ENCODE results near the gene ACOT13.
"Not testable (repeated sequence)": the region's sequence is repeated elsewhere in the genome, so short reads cannot be mapped to it uniquely, and the experiment has no call there.

The ACOT13 gene

GRCh38 chr6:24694198-24694597 is 27.3 kb downstream of the ACOT13 start:
- no peak for DNase-seq

- DNase-seq, result peak; percentile 1 to 29
These were observed 28.8 kb downstream of the ACOT13 start for GRCh38 chr6:24695635-24696034.

GRCh38 chr6:24696097-24696496 is 29.2 kb downstream of the ACOT13 start:
- no peak for DNase-seq

- no peak for DNase-seq
These were observed 32.9 kb downstream of the ACOT13 start for GRCh38 chr6:24699521-24700359.

GRCh38 chr6:24702720-24703282 is 35.9 kb downstream of the ACOT13 start:
- DNase-seq, result no peak

- DNase-seq, result no peak
These were observed 37.6 kb downstream of the ACOT13 start for GRCh38 chr6:24704468-24704867.

- no peak for DNase-seq
These were observed 41.7 kb downstream of the ACOT13 start for GRCh38 chr6:24708612-24709011.

- DNase-seq, result no peak
These were observed 42.3 kb downstream of the ACOT13 start for GRCh38 chr6:24709014-24709711.

GRCh38 chr6:24710519-24711303 is 43.8 kb downstream of the ACOT13 start:
- DNase-seq, result no peak

- not testable (repeated sequence) for DNase-seq
These were observed 49.8 kb downstream of the ACOT13 start for GRCh38 chr6:24716602-24717148.

GRCh38 chr6:24718449-24719124 is 51.7 kb downstream of the ACOT13 start:
- no peak for DNase-seq

GRCh38 chr6:24719125-24719971 is 52.5 kb downstream of the ACOT13 start, which contains the start of gene C6orf62:
Gene C6orf62 (minus strand): TSS chr6:24719154. CDS start chr6:24718668, 486 bp downstream.
- DNase-seq, result no peak

GRCh38 chr6:24720131-24720603 is 53.3 kb downstream of the ACOT13 start:
- DNase-seq, result peak in 1 of 2 donors; percentile 70

- peak; percentile 98 to 99 for DNase-seq
These were observed 54.0 kb downstream of the ACOT13 start for GRCh38 chr6:24720604-24721460.

- no peak for DNase-seq
These were observed 54.8 kb downstream of the ACOT13 start for GRCh38 chr6:24721461-24722215.

- DNase-seq, result no peak
These were observed 56.4 kb downstream of the ACOT13 start for GRCh38 chr6:24723270-24723669.

- DNase-seq, result not testable (repeated sequence)
These were observed 63.8 kb downstream of the ACOT13 start for GRCh38 chr6:24730653-24731052.

GRCh38 chr6:24731456-24732134 is 64.7 kb downstream of the ACOT13 start:
- not testable (repeated sequence) for DNase-seq

All from hippocampal formation (tissue), 2 donors.